Ascending aorta (tissue), 2 donors: Measurements from ENCODE around the gene SSRP1. TPM values are rescaled to one million over a fixed set of nuclear protein-coding genes. Genes with fewer than 3 reads are reported as not detected.

Experiments
- DNase-seq, 2 donors: peaks; one replicate each; pipeline ENCODE4 v3.0.0-alpha.2; 2019; ENCODE audit warnings: low spot score in 2 of 2
- H3K27ac ChIP-seq, 2 donors: fragments of 200-600 bp; sonication (generic); one replicate each; pipeline ENCODE4 v1.5.1; 2016 to 2017; ENCODE audit warnings: mild to moderate bottlenecking in 1 of 2
- H3K27me3 ChIP-seq: fragments of 200-600 bp; sonication (generic); one replicate; pipeline ENCODE4 v1.5.1; 2017
- H3K36me3 ChIP-seq, 2 donors: fragments of 200-600 bp; sonication (generic); one replicate each; pipeline ENCODE4 v1.5.1; 2016
- H3K4me1 ChIP-seq, 2 donors: fragments of 200-600 bp; sonication (generic); one replicate each; pipeline ENCODE4 v1.5.1; 2016 to 2017; ENCODE audit warnings: mild to moderate bottlenecking in 1 of 2
- H3K4me3 ChIP-seq, 2 donors: fragments of 200-600 bp; sonication (generic); one replicate each; pipeline ENCODE4 v1.5.1; 2016 to 2017; ENCODE audit warnings: mild to moderate bottlenecking in 1 of 2
- H3K9me3 ChIP-seq, 2 donors: fragments of 200-600 bp; sonication (generic); one replicate each; pipeline ENCODE4 v1.5.1; 2016
- intact Hi-C: fragments of 100-400 bp; cut with DNase I; formaldehyde crosslinking; loops from one replicate; pipeline ENCODE4 v1.15.1; 2023
- total RNA-seq: library from RNA; depleted of rRNA; stranded (reverse); fragments of >200 nt; gene quantifications from one replicate; pipeline ENCODE4 v1.1.0, GENCODE V29; 2016
- TF ChIP-seq, protein P1 (sequence below), 3 experiments: fragments of 200-600 bp in 2 of 3; fragments of 450-650 bp in 1 of 3; sonication (generic) in 2 of 3; IDR thresholded peaks; one replicate each; pipeline ENCODE4 v1.5.1; 2016 to 2019; ENCODE audit warnings: antibody characterized with exemption in 3 of 3, mild to moderate bottlenecking in 1 of 3, moderate library complexity in 1 of 3

SSRP1 gene
- total RNA-seq, 1 donor from 2014 or later: 110 TPM

- H3K9me3 ChIP-seq: no peaks in the 10 kb centered on the region
- H3K27me3 ChIP-seq: no peaks in the 10 kb centered on the region
- peak overlapping the region; percentile 90 to 94 for H3K4me3 ChIP-seq
- peaks cover 9 to 40% of the 10 kb centered on the region in 2 donors for H3K36me3 ChIP-seq
- peaks cover 8 to 24% of the 10 kb centered on the region in 2 donors for H3K4me1 ChIP-seq
- peak; percentile 47 to 84 for DNase-seq
- peak overlapping the region; percentile 94 to 98 for H3K27ac ChIP-seq
- intact Hi-C loops: loop anchor here (1.0 to 10.0 kb wide), 5 partner anchors 10 to 1253 kb away; partner anchors contain the start of genes SLC43A3, SSRP1 and TIMM10
- TF ChIP-seq, protein P1, sequence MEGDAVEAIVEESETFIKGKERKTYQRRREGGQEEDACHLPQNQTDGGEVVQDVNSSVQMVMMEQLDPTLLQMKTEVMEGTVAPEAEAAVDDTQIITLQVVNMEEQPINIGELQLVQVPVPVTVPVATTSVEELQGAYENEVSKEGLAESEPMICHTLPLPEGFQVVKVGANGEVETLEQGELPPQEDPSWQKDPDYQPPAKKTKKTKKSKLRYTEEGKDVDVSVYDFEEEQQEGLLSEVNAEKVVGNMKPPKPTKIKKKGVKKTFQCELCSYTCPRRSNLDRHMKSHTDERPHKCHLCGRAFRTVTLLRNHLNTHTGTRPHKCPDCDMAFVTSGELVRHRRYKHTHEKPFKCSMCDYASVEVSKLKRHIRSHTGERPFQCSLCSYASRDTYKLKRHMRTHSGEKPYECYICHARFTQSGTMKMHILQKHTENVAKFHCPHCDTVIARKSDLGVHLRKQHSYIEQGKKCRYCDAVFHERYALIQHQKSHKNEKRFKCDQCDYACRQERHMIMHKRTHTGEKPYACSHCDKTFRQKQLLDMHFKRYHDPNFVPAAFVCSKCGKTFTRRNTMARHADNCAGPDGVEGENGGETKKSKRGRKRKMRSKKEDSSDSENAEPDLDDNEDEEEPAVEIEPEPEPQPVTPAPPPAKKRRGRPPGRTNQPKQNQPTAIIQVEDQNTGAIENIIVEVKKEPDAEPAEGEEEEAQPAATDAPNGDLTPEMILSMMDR (IDR thresholded peaks at IDR 0.05): no peak
Measured at GRCh38 chr11:57325735-57326048, 10.0 kb downstream of the SSRP1 start.

DNA sequence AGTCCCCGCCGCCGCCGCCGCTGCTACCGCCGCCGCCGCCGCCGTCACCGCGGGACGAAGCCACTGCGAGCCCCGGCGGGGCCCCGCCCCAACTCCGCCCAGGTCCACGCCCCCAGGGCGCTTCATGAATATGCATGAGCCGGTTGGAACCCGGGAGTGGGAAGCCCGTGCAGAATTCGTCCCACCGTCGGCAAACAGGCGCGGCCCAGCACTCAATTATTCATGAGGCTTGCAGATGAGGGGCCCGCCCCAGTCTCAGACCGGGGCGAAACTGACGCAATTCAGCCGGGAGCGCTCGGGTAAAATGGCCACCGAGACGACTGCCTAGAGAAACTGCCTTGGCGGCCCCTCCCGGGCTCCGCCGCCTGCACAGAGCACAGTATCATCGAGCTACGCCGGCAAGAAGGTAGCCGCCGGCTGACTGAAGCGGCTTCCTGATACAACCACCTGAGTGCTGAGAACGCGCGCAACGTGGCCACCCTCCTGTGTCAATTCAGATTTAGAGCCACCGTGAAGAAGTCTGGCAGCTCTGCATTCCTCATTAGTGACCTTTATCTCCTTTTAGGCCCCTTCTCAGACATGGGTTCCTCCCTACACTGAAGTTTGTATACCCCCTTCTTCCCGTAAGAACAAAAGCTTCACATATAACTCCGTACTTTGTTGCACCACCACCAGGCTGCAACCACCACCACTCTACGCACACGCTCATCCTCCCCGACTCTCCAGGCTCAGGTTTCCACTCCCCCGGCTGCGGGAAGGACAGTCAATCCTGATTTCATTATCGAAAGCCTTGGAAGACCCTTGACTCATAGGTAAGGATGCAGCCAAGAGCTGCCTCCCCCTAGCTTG lies 10.6 kb downstream of the SSRP1 start, which contains the start of gene TNKS1BP1:
Gene TNKS1BP1, minus strand, starts transcription at position 67 of the 849 bp plus-strand sequence. CDS start 3,067 bp downstream, outside the sequence.
- H3K27ac ChIP-seq: peak within 1 kb of the TSS; percentile 94 to 98
- peak within 1 kb of the TSS; percentile 90 to 94 for H3K4me3 ChIP-seq
- H3K4me1 ChIP-seq: peaks cover 8 to 28% of the 10 kb centered on the region in 2 donors
- H3K9me3 ChIP-seq: no peaks in the 10 kb centered on the region
- peak; percentile 97 to 99 for DNase-seq
- H3K36me3 ChIP-seq: peaks cover 9 to 40% of the 10 kb centered on the region in 2 donors
- no peaks in the 10 kb centered on the region for H3K27me3 ChIP-seq
- intact Hi-C loops: loop anchor here (1.0 to 10.0 kb wide), 5 partner anchors 10 to 1253 kb away; partner anchors contain the start of genes SLC43A3, SSRP1 and TIMM10
- TF ChIP-seq, protein P1 (IDR thresholded peaks at IDR 0.05): no peak

- intact Hi-C loops: loop anchor here (2.0 to 10.0 kb wide), 2 partner anchors 102 to 170 kb away; partner anchors contain the start of gene SLC43A3
- Histone ChIP-seq H3K27ac (peak overlapping the region; percentile 94 to 98), H3K36me3 (peaks cover 10 to 40% of the 10 kb centered on the region in 2 donors), H3K4me3 (peak overlapping the region; percentile 90 to 94), H3K4me1 (peaks cover 8 to 33% of the 10 kb centered on the region in 2 donors), H3K27me3 (no peaks in the 10 kb centered on the region), H3K9me3 (no peaks in the 10 kb centered on the region)
- TF ChIP-seq, protein P1 (IDR thresholded peaks at IDR 0.05): no peak
- no peak for DNase-seq
Measured at GRCh38 chr11:57324154-57324885, 11.4 kb downstream of the SSRP1 start.

GRCh38 chr11:57323855-57324153 lies 11.9 kb downstream of the SSRP1 start:
- Histone ChIP-seq H3K27ac (peak overlapping the region; percentile 94 to 98), H3K36me3 (peaks cover 13 to 39% of the 10 kb centered on the region in 2 donors), H3K27me3 (no peaks in the 10 kb centered on the region), H3K4me3 (peak overlapping the region; percentile 90 to 94), H3K4me1 (peaks cover 8 to 33% of the 10 kb centered on the region in 2 donors), H3K9me3 (no peaks in the 10 kb centered on the region)
- TF ChIP-seq, protein P1 (IDR thresholded peaks at IDR 0.05): no peak
- DNase-seq: no peak
- intact Hi-C loops: loop anchor here (2.0 to 10.0 kb wide), 2 partner anchors 103 to 171 kb away; partner anchors contain the start of gene SLC43A3

GRCh38 chr11:57323167-57323854 lies 12.4 kb downstream of the SSRP1 start:
- DNase-seq: no peak
- H3K36me3 ChIP-seq: peaks cover 18 to 42% of the 10 kb centered on the region in 2 donors
- peaks cover 12 to 38% of the 10 kb centered on the region in 2 donors for H3K4me1 ChIP-seq
- peak overlapping the region; percentile 94 to 98 for H3K27ac ChIP-seq
- intact Hi-C loops: loop anchor here (10.0 kb wide), 1 partner anchor 171 kb away; no protein-coding TSS in a partner anchor
- H3K9me3 ChIP-seq: no peaks in the 10 kb centered on the region
- peak overlapping the region; percentile 90 to 94 for H3K4me3 ChIP-seq
- TF ChIP-seq, protein P1 (IDR thresholded peaks at IDR 0.05): no peak
- no peaks in the 10 kb centered on the region for H3K27me3 ChIP-seq
